Endometrial microvascular endothelial cells (primary cell): Measurements from ENCODE around the gene KLC4. TPM values are rescaled to one million over a fixed set of nuclear protein-coding genes. Genes with fewer than 3 reads are reported as not detected.

Experiments used
- in situ Hi-C: cut with HindIII; loops from 2 replicates; pipeline ENCODE4 v1.10.0; 2017; ENCODE audit warnings: low sequenced_read_pairs, low pct_unique_long_range_greater_than_20kb; ENCODE audit errors: inconsistent ontology term
- total RNA-seq: library from RNA; depleted of rRNA; stranded (reverse); fragments of >200 nt; gene quantifications from one replicate; pipeline ENCODE4 v1.2.3, GENCODE V29; 2015; ENCODE audit errors: inconsistent ontology term

The KLC4 gene
- total RNA-seq, 1 donor from 2014 or later = 18.6 TPM

- in situ Hi-C loops = no loop called here
Measured at GRCh38 chr6:43089467-43089866, 30.0 kb downstream of the KLC4 start.

- in situ Hi-C loops = no loop called here
Measured at GRCh38 chr6:43089874-43090558, 30.6 kb downstream of the KLC4 start.

GRCh38 chr6:43090559-43090956 lies 31.1 kb downstream of the KLC4 start:
- in situ Hi-C loops = no loop called here

GRCh38 chr6:43091020-43091419 lies 31.6 kb downstream of the KLC4 start:
- in situ Hi-C loops = no loop called here

- in situ Hi-C loops = no loop called here
Measured at GRCh38 chr6:43091436-43091991, 32.1 kb downstream of the KLC4 start.

- in situ Hi-C loops = no loop called here
Measured at GRCh38 chr6:43092635-43093034, 33.2 kb downstream of the KLC4 start.

- in situ Hi-C loops = no loop called here
Measured at GRCh38 chr6:43093436-43094289, 34.2 kb downstream of the KLC4 start.

- in situ Hi-C loops = no loop called here
Measured at GRCh38 chr6:43095939-43096338, 36.5 kb downstream of the KLC4 start.

GRCh38 chr6:43096451-43097097 lies 37.1 kb downstream of the KLC4 start:
- in situ Hi-C loops = no loop called here

GRCh38 chr6:43097098-43097489 lies 37.7 kb downstream of the KLC4 start:
- in situ Hi-C loops = no loop called here

- in situ Hi-C loops = no loop called here
Measured at GRCh38 chr6:43097502-43097901, 38.1 kb downstream of the KLC4 start.

GRCh38 chr6:43101497-43101896 lies 42.1 kb downstream of the KLC4 start:
- in situ Hi-C loops = no loop called here

GRCh38 chr6:43103253-43103876 lies 43.9 kb downstream of the KLC4 start:
- in situ Hi-C loops = no loop called here

GRCh38 chr6:43105538-43106222 lies 46.2 kb downstream of the KLC4 start:
- in situ Hi-C loops = no loop called here

GRCh38 chr6:43107344-43108062 lies 48.1 kb downstream of the KLC4 start:
- in situ Hi-C loops = no loop called here

GRCh38 chr6:43113431-43114260 lies 54.2 kb downstream of the KLC4 start:
- in situ Hi-C loops = no loop called here

GRCh38 chr6:43115365-43115764 lies 55.9 kb downstream of the KLC4 start:
- in situ Hi-C loops = no loop called here
